ACC112 (cell line): ENCODE measurements around the gene ARHGEF26.

Source experiments
- H2AFZ ChIP-seq: fragments of 200-600 bp; sonication (generic); one replicate; pipeline ENCODE4 v1.6.0; 2017; ENCODE audit warnings: antibody characterized with exemption, low read length; ENCODE audit not compliant: unreplicated experiment
- H3K27ac ChIP-seq: fragments of 200-600 bp; sonication (generic); 2 replicates; pipeline ENCODE4 v1.5.1; 2014; ENCODE audit warnings: low read depth, mild to moderate bottlenecking, antibody characterized with exemption, low read length, moderate library complexity
- H3K27me3 ChIP-seq: fragments of 200-600 bp; sonication (generic); 2 replicates; pipeline ENCODE4 v1.6.1; 2014; ENCODE audit warnings: mild to moderate bottlenecking, antibody characterized with exemption, low read length, moderate library complexity, mixed read lengths; ENCODE audit not compliant: insufficient read depth
- H3K36me3 ChIP-seq: fragments of 200-600 bp; sonication (generic); 2 replicates; pipeline ENCODE4 v1.6.1; 2016; ENCODE audit warnings: mild to moderate bottlenecking, antibody characterized with exemption, low read length, moderate library complexity, mixed read lengths; ENCODE audit not compliant: insufficient read depth
- H3K4me1 ChIP-seq: fragments of 200-600 bp; sonication (generic); one replicate; pipeline ENCODE4 v1.6.1; 2016; ENCODE audit warnings: low read length, mixed read lengths; ENCODE audit not compliant: insufficient read depth, unreplicated experiment, control insufficient read depth
- H3K4me3 ChIP-seq: fragments of 200-600 bp; sonication (generic); 2 replicates; pipeline ENCODE4 v1.5.1; 2014; ENCODE audit warnings: mild to moderate bottlenecking, low read depth, low read length
- H3K79me2 ChIP-seq: fragments of 200-600 bp; sonication (generic); one replicate; pipeline ENCODE4 v1.6.0; 2016; ENCODE audit warnings: low read length; ENCODE audit not compliant: control insufficient read depth, unreplicated experiment, insufficient read depth

Gene ARHGEF26

DNA sequence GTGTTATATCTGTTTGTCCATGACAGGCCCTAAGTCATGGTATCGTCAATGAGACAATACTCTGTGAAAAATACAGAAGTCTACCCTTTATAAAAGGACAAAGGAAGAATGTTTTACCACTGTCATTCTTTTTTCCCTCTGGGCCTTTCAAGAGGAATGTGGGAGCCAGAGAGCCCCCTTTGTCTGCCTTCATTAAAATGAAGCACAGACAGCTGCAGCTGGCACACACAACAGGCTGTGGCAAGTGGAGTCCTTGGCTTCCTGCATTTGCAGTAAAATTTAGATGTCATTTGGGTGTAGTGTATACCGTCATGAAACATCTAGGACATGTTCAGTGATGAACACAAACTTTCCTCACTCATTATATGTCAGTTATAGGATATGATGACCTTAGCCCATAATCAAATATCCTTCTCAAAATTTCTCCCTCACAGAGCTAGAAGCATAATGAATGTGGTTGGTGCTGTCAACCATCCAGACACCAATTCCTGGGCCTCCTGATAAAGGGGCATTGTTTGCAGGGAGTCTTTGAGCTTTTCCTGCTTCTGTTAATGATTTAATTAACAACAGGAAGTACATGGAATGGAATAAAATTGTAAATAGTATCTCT, 126.7 kb downstream of the ARHGEF26 start:
- Histone ChIP-seq H3K79me2 (no peaks in the 10 kb centered on the region), H3K36me3 (no peaks in the 10 kb centered on the region), H3K27me3 (no peaks in the 10 kb centered on the region), H2AFZ (no peak overlapping the region), H3K4me3 (no peak overlapping the region), H3K4me1 (peaks cover 29% of the 10 kb centered on the region), H3K27ac (no peak overlapping the region)

DNA sequence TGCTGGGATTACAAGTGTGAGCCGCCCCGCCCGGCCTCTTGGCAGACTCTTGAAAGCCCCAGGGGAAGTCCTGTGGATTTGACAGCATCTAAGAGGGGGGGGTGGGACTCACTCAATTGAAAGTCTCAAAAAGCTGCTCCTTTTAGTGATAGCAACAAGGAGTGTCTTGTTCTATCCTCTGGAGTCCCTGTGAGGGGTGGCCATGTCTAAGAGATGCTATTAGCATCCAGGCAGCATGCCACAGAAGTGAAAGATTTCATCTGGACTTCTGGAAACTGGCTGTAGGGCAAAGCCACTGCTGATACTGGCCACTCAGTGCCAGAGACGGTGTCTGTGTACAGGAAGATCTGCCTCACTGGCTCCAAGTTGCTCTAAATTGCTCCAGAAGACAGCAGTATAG, 129.1 kb downstream of the ARHGEF26 start:
- H2AFZ ChIP-seq: no peak overlapping the region
- no peaks in the 10 kb centered on the region for H3K36me3 ChIP-seq
- H3K27ac ChIP-seq: no peak overlapping the region
- H3K4me1 ChIP-seq: peaks cover 9% of the 10 kb centered on the region
- no peak overlapping the region for H3K4me3 ChIP-seq
- H3K27me3 ChIP-seq: no peaks in the 10 kb centered on the region
- H3K79me2 ChIP-seq: no peaks in the 10 kb centered on the region

DNA sequence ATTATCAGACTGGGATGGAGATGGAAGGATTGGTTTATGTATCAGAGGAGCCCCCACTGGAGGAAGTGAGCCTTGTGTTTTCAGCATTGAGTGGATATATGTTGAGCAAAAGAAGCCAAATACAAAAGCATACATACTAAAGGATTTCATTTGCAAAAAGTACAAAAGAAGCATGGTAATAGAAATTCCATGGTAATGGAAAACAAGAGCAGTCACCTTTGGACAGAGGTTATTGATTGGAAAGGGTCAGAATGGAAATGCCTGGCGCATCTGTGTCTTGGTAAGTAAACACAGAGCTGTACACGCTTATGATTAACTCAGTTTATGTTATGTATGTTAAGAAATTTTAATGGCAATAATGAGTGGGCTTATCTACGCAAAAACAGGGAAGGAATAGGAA, 130.4 kb downstream of the ARHGEF26 start:
- no peaks in the 10 kb centered on the region for H3K27me3 ChIP-seq
- H3K36me3 ChIP-seq: no peaks in the 10 kb centered on the region
- H3K4me1 ChIP-seq: peaks cover 5% of the 10 kb centered on the region
- H2AFZ ChIP-seq: no peak overlapping the region
- H3K27ac ChIP-seq: no peak overlapping the region
- no peak overlapping the region for H3K4me3 ChIP-seq
- no peaks in the 10 kb centered on the region for H3K79me2 ChIP-seq

DNA sequence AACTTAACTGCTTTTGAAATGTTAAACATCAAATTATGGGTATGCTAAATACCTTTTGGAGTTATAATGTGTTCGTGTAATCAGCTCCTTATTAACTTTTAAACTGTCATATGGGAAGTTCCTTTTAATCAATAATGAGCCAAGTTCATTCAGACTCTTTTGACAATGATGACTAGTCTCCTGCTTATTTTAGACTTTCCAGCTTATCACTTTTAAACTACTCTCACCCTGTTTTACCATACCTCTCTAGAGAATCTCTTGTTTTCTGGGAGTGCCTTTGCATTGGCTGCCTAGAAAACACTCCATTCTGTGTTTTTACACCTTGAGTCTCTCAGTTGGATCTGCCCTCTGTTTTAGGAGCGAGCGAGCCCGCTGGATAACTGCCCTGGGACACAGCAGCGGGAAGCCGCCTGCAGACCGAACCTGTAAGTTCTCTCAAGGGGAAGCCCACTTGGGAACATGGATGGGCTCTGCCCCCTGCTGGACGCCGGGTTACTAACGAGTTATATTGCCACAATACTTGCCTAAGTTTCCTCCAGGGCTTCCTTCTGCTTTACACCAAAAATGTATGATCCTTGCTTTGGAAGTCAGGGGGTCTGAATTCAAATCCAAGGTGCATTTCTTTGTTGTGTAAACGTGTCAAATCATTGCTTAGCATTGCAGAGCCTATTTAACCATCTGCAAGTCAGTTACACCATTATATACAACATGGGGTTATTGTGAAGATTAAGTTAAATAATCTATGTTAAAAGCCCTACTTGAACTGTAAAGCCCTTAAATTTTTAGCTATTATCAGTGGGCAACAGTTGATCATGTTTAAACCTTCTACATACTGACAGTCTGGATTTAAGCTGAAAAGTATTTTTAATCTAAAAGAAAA, 131.8 kb downstream of the ARHGEF26 start:
- no peak overlapping the region for H3K27ac ChIP-seq
- H2AFZ ChIP-seq: no peak overlapping the region
- H3K79me2 ChIP-seq: no peaks in the 10 kb centered on the region
- no peaks in the 10 kb centered on the region for H3K27me3 ChIP-seq
- H3K36me3 ChIP-seq: no peaks in the 10 kb centered on the region
- H3K4me1 ChIP-seq: peaks cover 5% of the 10 kb centered on the region
- peak overlapping the region; percentile 70 for H3K4me3 ChIP-seq

DNA sequence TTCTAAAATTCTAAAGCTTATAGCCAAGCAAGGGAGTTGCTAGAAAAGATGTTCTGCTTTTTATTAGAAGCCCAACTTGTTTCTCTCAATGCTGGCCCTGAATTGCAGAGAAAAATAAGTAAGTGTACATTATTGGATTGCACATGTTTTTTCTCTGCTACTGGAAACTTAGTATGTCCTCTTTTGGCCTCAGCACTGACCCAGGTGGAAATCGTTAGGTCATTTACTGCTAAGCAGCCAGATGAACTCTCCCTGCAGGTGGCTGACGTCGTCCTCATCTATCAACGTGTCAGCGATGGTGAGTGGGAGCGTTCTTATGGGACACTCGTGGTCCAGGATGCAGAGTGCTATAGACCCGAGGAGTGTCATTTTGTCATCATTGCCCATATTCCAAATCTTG, 133.3 kb downstream of the ARHGEF26 start:
- Histone ChIP-seq H3K79me2 (no peaks in the 10 kb centered on the region), H2AFZ (no peak overlapping the region), H3K4me3 (no peak overlapping the region), H3K27me3 (no peaks in the 10 kb centered on the region), H3K4me1 (peaks cover 5% of the 10 kb centered on the region), H3K36me3 (no peaks in the 10 kb centered on the region), H3K27ac (no peak overlapping the region)

DNA sequence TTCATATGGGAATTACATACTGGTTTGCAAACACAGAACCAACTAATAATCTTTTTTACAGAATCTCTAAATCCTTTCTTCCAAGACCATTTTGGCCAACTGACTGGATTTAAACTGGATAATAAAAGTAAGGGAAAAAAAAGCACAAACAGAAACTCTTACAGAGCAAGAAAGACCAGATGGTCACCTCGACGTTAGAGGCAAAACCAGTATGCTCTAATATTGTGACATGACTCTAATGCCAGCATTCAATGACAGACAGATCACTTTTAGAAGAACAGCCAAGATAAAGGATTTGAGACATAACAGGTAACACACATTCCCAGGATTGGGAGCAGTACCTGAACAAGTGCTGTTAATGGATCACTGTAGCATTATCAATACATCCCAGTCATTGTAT, 152.2 kb downstream of the ARHGEF26 start:
- H3K36me3 ChIP-seq: peaks cover 40% of the 10 kb centered on the region
- H3K79me2 ChIP-seq: no peaks in the 10 kb centered on the region
- H3K4me3 ChIP-seq: no peak overlapping the region
- no peak overlapping the region for H2AFZ ChIP-seq
- H3K4me1 ChIP-seq: no peaks in the 10 kb centered on the region
- no peaks in the 10 kb centered on the region for H3K27me3 ChIP-seq
- no peak overlapping the region for H3K27ac ChIP-seq

DNA sequence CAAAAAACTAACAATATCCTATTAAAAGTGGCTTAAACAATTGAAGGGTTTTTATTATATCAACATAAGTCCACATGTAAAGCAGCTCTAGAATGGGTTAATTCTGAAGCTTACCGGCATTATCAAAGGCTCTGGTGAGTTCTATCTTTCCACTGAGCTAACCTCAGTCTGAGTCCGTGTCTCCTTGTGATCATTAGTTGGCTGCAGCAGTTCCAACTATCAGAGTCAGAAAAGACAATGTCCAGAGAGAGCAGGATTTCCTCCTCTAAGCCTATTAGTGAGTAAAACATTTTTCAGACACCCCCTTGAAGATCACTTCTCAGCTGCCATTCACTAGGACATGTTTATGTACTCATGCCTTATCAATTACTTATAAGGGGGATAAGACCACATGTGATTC, 153.2 kb downstream of the ARHGEF26 start:
- Histone ChIP-seq H3K27me3 (no peaks in the 10 kb centered on the region), H2AFZ (no peak overlapping the region), H3K79me2 (no peaks in the 10 kb centered on the region), H3K4me3 (no peak overlapping the region), H3K36me3 (peaks cover 44% of the 10 kb centered on the region), H3K4me1 (no peaks in the 10 kb centered on the region), H3K27ac (no peak overlapping the region)

DNA sequence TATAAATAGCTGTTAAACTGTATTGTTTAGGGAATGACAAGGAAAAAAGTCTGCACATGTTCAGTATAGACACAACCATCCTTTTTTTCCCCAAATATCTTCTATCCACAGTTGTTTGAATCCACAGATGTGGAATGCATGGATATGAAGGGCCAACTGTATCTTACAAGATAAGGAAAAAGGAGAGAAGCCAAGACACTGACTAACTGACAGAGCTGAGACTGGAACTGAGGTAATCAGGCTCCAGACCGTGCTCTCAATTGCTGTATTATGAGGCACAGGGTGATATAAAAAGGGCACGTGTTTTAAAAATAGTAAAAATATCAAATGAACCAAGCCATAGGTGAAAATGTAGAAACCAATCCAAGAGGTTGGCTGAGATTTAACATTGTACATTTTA, 154.1 kb downstream of the ARHGEF26 start:
- H3K27me3 ChIP-seq: no peaks in the 10 kb centered on the region
- H3K79me2 ChIP-seq: no peaks in the 10 kb centered on the region
- no peak overlapping the region for H2AFZ ChIP-seq
- no peaks in the 10 kb centered on the region for H3K4me1 ChIP-seq
- H3K27ac ChIP-seq: no peak overlapping the region
- peaks cover 49% of the 10 kb centered on the region for H3K36me3 ChIP-seq
- no peak overlapping the region for H3K4me3 ChIP-seq

DNA sequence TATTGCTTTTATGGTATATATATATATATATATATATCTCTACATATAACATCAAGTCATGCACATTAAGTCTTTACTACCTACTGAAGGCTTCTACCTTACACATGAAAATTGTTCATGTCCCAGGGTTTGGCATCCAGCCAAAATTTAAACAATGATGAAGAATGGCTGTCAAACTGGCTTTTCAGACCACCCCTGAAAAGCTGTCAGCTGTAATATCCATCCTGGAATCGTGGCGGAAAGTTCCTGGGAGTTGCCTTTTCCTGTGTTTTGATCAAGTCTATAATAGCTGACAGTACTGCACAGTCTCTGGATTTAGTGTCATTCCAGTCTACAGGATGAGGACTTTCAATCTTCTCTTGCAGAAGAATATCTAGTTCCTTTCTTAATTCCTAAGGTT, 154.8 kb downstream of the ARHGEF26 start:
- Histone ChIP-seq H3K36me3 (peaks cover 51% of the 10 kb centered on the region), H3K4me1 (no peaks in the 10 kb centered on the region), H3K4me3 (no peak overlapping the region), H3K27ac (no peak overlapping the region), H2AFZ (no peak overlapping the region), H3K27me3 (no peaks in the 10 kb centered on the region), H3K79me2 (no peaks in the 10 kb centered on the region)

DNA sequence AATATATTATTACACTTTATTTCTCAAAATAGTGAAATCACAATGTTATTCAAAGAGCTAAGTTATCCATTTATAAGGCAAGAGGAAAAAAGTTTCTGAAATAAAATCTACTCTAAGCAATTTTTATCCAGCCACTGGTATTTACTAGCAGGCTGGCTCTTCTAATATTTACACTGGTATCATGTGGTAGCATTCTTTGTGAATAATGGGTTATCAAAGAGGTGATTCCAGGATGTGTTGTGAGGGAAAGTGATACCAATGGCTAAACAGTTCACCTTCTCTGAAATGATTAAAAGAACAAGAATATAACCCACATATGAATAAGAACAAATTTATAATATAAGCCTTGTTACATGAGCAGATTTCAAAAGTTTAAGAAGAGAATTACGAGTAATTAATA, 159.0 kb downstream of the ARHGEF26 start:
- Histone ChIP-seq H3K27me3 (no peaks in the 10 kb centered on the region), H3K36me3 (peaks cover 57% of the 10 kb centered on the region)

DNA sequence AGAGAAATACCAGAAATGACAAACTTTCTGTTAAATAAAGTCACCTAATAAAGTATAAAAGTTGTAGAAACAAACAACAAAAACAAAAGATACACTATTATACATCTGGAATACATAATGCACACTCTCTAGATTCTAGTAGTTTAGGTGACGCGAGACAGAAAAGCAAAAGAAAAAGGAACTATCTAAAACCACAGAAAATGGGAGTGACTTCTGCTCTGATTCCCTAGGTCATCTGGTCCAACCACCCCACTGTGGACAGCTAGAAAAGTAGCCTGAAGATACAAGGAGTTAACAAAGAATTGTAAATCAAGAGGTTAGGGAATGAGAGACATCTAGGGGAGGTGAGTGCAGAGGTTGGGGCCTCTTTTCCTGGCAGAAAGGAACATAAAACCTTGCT, 164.0 kb downstream of the ARHGEF26 start:
- H3K4me1 ChIP-seq: no peaks in the 10 kb centered on the region
- no peaks in the 10 kb centered on the region for H3K79me2 ChIP-seq
- no peaks in the 10 kb centered on the region for H3K27me3 ChIP-seq
- H3K4me3 ChIP-seq: no peak overlapping the region
- H2AFZ ChIP-seq: no peak overlapping the region
- no peak overlapping the region for H3K27ac ChIP-seq
- peaks cover 57% of the 10 kb centered on the region for H3K36me3 ChIP-seq

More for the DNA sequence above, 159.0 kb downstream of the ARHGEF26 start:
- H3K4me1 ChIP-seq: no peaks in the 10 kb centered on the region
- H3K4me3 ChIP-seq: no peak overlapping the region
- no peak overlapping the region for H3K27ac ChIP-seq
- no peak overlapping the region for H2AFZ ChIP-seq
- H3K79me2 ChIP-seq: no peaks in the 10 kb centered on the region
